HCT116 (cell line): ENCODE data around the gene CNTN2. TPM values are rescaled to one million over a fixed set of nuclear protein-coding genes. Genes with fewer than 3 reads are reported as not detected.

Source experiments
- ATAC-seq: fragments of 200-7000 bp; cut with Tn5 transposase; 2 replicates; pipeline ENCODE4 v1.9.1; 2020; ENCODE audit warnings: mild to moderate bottlenecking, moderate library complexity
- BruUV-seq: library from RNA; stranded (reverse); fragments of 400-500 nt; replicated peaks from 2 replicates; lab custom pipeline; 2021; lab: Mats Ljungman, UMichigan
- CTCF ChIA-PET: fragments of 300-600 bp; sonication (Branson Sonifier 250); formaldehyde crosslinking; loops from one replicate; lab custom pipeline; 2021; ENCODE audit warnings: antibody characterized with exemption; lab: Charles Lee
- POLR2A ChIA-PET: fragments of 300-600, 350-600 bp; sonication (Branson Sonifier 250); formaldehyde crosslinking; loops from one replicate; lab custom pipeline; 2021; ENCODE audit warnings: antibody characterized with exemption; lab: Charles Lee
- RAD21 ChIA-PET, 2 experiments: fragments of 300-600 bp; sonication (Branson Sonifier 250); formaldehyde crosslinking; loops; one replicate each; lab custom pipeline; 2023; ENCODE audit warnings: low total read pairs in 2 of 2; ENCODE audit not compliant: uncharacterized antibody in 2 of 2, unreplicated experiment in 2 of 2, low non-redundant PET in 1 of 2; lab: Charles Lee
- DNase-seq: peaks from one replicate; pipeline ENCODE4 v3.0.0-alpha.2; 2010; ENCODE audit warnings: low read depth, low spot score
- H2AFZ ChIP-seq: fragments of 200-600 bp; shearing (Covaris generic), sonication (generic); 2 replicates; pipeline ENCODE4 v1.6.1; 2017; ENCODE audit warnings: low read depth, mixed run types, mixed read lengths, antibody characterized with exemption, low read length; ENCODE audit not compliant: poor library complexity, severe bottlenecking
- H3K27ac ChIP-seq: 2 replicates; pipeline ENCODE4 v1.5.1; 2012; ENCODE audit warnings: low read depth, low read length
- H3K27me3 ChIP-seq: fragments of 200-600 bp; sonication (generic); 2 replicates; pipeline ENCODE4 v1.6.1; 2016; ENCODE audit warnings: mixed run types, low read length, mixed read lengths; ENCODE audit not compliant: insufficient read depth
- H3K36me3 ChIP-seq, 2 experiments: fragments of 200-500 bp in 1 of 2; fragments of 200-600 bp in 1 of 2; sonication (Bioruptor generic) in 1 of 2; sonication (generic) in 1 of 2; 2 replicates each; pipeline versions ENCODE4 v1.5.1 to v1.6.1; 2014 to 2016; ENCODE audit warnings: low read length in 2 of 2, inconsistent platforms in 1 of 2, mixed read lengths in 1 of 2, mixed run types in 1 of 2; ENCODE audit not compliant: insufficient read depth in 2 of 2, control insufficient read depth in 1 of 2
- H3K4me1 ChIP-seq, 2 experiments: fragments of 200-600 bp in 1 of 2; sonication (generic) in 1 of 2; 2 replicates each; pipeline versions ENCODE4 v1.5.1 to v1.6.1; 2012 to 2017; ENCODE audit warnings: low read length in 2 of 2, inconsistent platforms in 1 of 2, mild to moderate bottlenecking in 1 of 2, mixed read lengths in 1 of 2, mixed run types in 1 of 2, moderate library complexity in 1 of 2; ENCODE audit not compliant: insufficient read depth in 2 of 2, control insufficient read depth in 1 of 2
- H3K4me2 ChIP-seq: fragments of 200-600 bp; sonication (generic); 2 replicates; pipeline ENCODE4 v1.6.1; 2017; ENCODE audit warnings: mixed run types, low read length, mixed read lengths
- H3K4me3 ChIP-seq, 2 experiments: fragments of 200-600 bp in 1 of 2; sonication (generic) in 1 of 2; replicated peaks in 1 of 2; 2 replicates each; pipeline ENCODE4 v1.5.1; 2011 to 2016; ENCODE audit warnings: low read length in 2 of 2, control low read depth in 1 of 2, low read depth in 1 of 2, mild to moderate bottlenecking in 1 of 2, mixed read lengths in 1 of 2, mixed run types in 1 of 2
- H3K79me2 ChIP-seq: fragments of 200-600 bp; sonication (generic); 2 replicates; pipeline ENCODE4 v1.6.1; 2017; ENCODE audit warnings: mild to moderate bottlenecking, mixed run types, low read length, moderate library complexity, mixed read lengths; ENCODE audit not compliant: insufficient read depth
- H3K9ac ChIP-seq: fragments of 200-600 bp; sonication (generic); 2 replicates; pipeline ENCODE4 v1.6.1; 2016; ENCODE audit warnings: low read length, mixed read lengths
- H3K9me2 ChIP-seq: fragments of 200-600 bp; sonication (generic), shearing (Covaris generic); 2 replicates; pipeline ENCODE4 v1.6.1; 2017; ENCODE audit warnings: mixed run types, mild to moderate bottlenecking, moderate library complexity; ENCODE audit not compliant: insufficient read depth
- H3K9me3 ChIP-seq, 2 experiments: fragments of 200-500 bp in 1 of 2; fragments of 200-600 bp in 1 of 2; sonication (Bioruptor generic) in 1 of 2; sonication (generic) in 1 of 2; 2 replicates each; pipeline ENCODE4 v1.6.1; 2014 to 2017; ENCODE audit warnings: low read length in 2 of 2, mixed read lengths in 2 of 2, inconsistent platforms in 1 of 2, low read depth in 1 of 2, mild to moderate bottlenecking in 1 of 2, mixed run types in 1 of 2, moderate library complexity in 1 of 2; ENCODE audit not compliant: control insufficient read depth in 1 of 2, insufficient read depth in 1 of 2
- H4K20me1 ChIP-seq: fragments of 200-600 bp; sonication (generic), shearing (Covaris generic); 2 replicates; pipeline ENCODE4 v1.6.1; 2017; ENCODE audit warnings: mixed run types, mild to moderate bottlenecking, moderate library complexity; ENCODE audit not compliant: insufficient read depth
- ATF3 ChIP-seq: IDR thresholded peaks from 2 replicates; pipeline ENCODE4 v1.6.1; 2012
- CBX3 ChIP-seq: IDR thresholded peaks from 2 replicates; pipeline ENCODE4 v1.6.1; 2012; ENCODE audit warnings: low read depth
- CEBPB ChIP-seq: IDR thresholded peaks from 2 replicates; pipeline ENCODE4 v1.6.1; 2012; ENCODE audit warnings: low read depth
- CTCF ChIP-seq, 3 experiments: fragments of 200-600 bp in 1 of 3; sonication (generic) in 1 of 3; IDR thresholded peaks in 2 of 3; conservative IDR thresholded peaks in 1 of 3; 2 replicates each; pipeline ENCODE4 v1.5.1; 2012 to 2017; ENCODE audit warnings: low read depth in 2 of 3, low read length in 2 of 3, antibody characterized with exemption in 1 of 3, borderline replicate concordance in 1 of 3, control low read depth in 1 of 3, mild to moderate bottlenecking in 1 of 3, mixed read lengths in 1 of 3, mixed run types in 1 of 3, moderate library complexity in 1 of 3; ENCODE audit not compliant: insufficient read depth in 1 of 3
- ELF1 ChIP-seq: IDR thresholded peaks from 2 replicates; pipeline ENCODE4 v1.6.1; 2012; ENCODE audit warnings: low read depth, borderline replicate concordance
- EZH2 ChIP-seq: fragments of 200-600 bp; sonication (generic); IDR thresholded peaks from 2 replicates; pipeline ENCODE4 v1.6.1; 2017; ENCODE audit warnings: antibody characterized with exemption, mixed run types
- EZH2phosphoT487 ChIP-seq: fragments of 200-600 bp; IDR thresholded peaks from 2 replicates; pipeline ENCODE4 v1.6.1; 2018; ENCODE audit warnings: antibody characterized with exemption, borderline replicate concordance
- MAX ChIP-seq: IDR thresholded peaks from 2 replicates; pipeline ENCODE4 v1.6.1; 2012
- POLR2A ChIP-seq: IDR thresholded peaks from 2 replicates; pipeline ENCODE4 v1.7.0; 2011; ENCODE audit warnings: borderline replicate concordance; ENCODE audit not compliant: insufficient read depth, insufficient read length; ENCODE audit errors: extremely low read depth
- POLR2AphosphoS5 ChIP-seq: IDR thresholded peaks from 2 replicates; pipeline ENCODE4 v1.6.1; 2011; ENCODE audit warnings: mild to moderate bottlenecking, low read depth, low read length, moderate library complexity
- REST ChIP-seq: IDR thresholded peaks from 2 replicates; pipeline ENCODE4 v1.6.1; 2012; ENCODE audit warnings: low read depth
- SP1 ChIP-seq: IDR thresholded peaks from 2 replicates; pipeline ENCODE4 v1.6.1; 2012; ENCODE audit warnings: low read depth
- SRF ChIP-seq: IDR thresholded peaks from 2 replicates; pipeline ENCODE4 v1.6.1; 2012; ENCODE audit warnings: low read depth
- YY1 ChIP-seq: IDR thresholded peaks from 2 replicates; pipeline ENCODE4 v1.6.1; 2011; ENCODE audit warnings: low read length, low read depth, moderate library complexity, mild to moderate bottlenecking; ENCODE audit not compliant: insufficient replicate concordance; ENCODE audit errors: extremely low read depth
- ZBTB33 ChIP-seq: IDR thresholded peaks from 2 replicates; pipeline ENCODE4 v1.6.1; 2011; ENCODE audit warnings: mild to moderate bottlenecking, low read length, moderate library complexity; ENCODE audit not compliant: insufficient replicate concordance; ENCODE audit errors: extremely low read depth
- ZFX ChIP-seq: fragments of 450-650 bp; IDR thresholded peaks from 2 replicates; pipeline ENCODE4 v1.6.1; 2017
- ZNF274 ChIP-seq: fragments of 200-500 bp; sonication (Bioruptor generic); IDR thresholded peaks from 2 replicates; pipeline ENCODE4 v1.6.1; 2014; ENCODE audit warnings: mild to moderate bottlenecking, low read depth, low read length, inconsistent platforms
- intact Hi-C: fragments of 100-400 bp; cut with micrococcal nuclease; formaldehyde crosslinking; loops from 2 replicates; pipeline ENCODE4 v1.10.0; 2022
- total RNA-seq: library from RNA; stranded (reverse); gene quantifications from one replicate; pipeline ENCODE4 v1.2.1, GENCODE V29; 2021; ENCODE audit not compliant: unreplicated experiment

The CNTN2 gene
- total RNA-seq, 1 experiment from 2014 or later = 0.15 TPM

GRCh38 chr1:204997591-204998355, 45.2 kb upstream of the CNTN2 start (continued):
- TF ChIP-seq SP1 = no peak

- Histone ChIP-seq H4K20me1 (no peaks in the 10 kb centered on the region), H2AFZ (no peak overlapping the region), H3K4me2 (no peak overlapping the region), H3K36me3 (no peaks in the 10 kb centered on the region), H3K4me1 (no peaks in the 10 kb centered on the region), H3K9me2 (no peaks in the 10 kb centered on the region), H3K9ac (no peak overlapping the region), H3K27me3 (no peaks in the 10 kb centered on the region), H3K79me2 (no peaks in the 10 kb centered on the region), H3K27ac (no peak overlapping the region), H3K9me3 (no peaks in the 10 kb centered on the region), H3K4me3 (no peak overlapping the region)
- ChIA-PET POLR2A (no interaction called here), RAD21 (no interaction called here), CTCF (interaction anchor here (1.6 kb wide), 1 partner anchor 61 kb away, joined by 6 read pairs; no protein-coding TSS in a partner anchor)
- DNase-seq = no peak
- ATAC-seq = no peak
- no TSS peak for BruUV-seq
- intact Hi-C loops = no loop called here
- TF ChIP-seq SP1 (no peak), YY1 (no peak), SRF (no peak), MAX (no peak), CBX3 (no peak), CEBPB (no peak), ZNF274 (no peak), EZH2phosphoT487 (no peak), EZH2 (no peak), ZFX (no peak), REST (no peak), POLR2A (no peak), POLR2AphosphoS5 (no peak), CTCF (IDR thresholded peaks at IDR 0.05 in 2 of 3, conservative IDR thresholded peaks at IDR 0.05 in 1 of 3; ENCODE audit: borderline replicate concordance in 1 of 3, insufficient read depth in 1 of 3, low read depth in 2 of 3, low read length in 2 of 3) (no peak), ZBTB33 (no peak), ELF1 (no peak), ATF3 (no peak)
Observed at GRCh38 chr1:205001162-205001561, 41.9 kb upstream of the CNTN2 start.
